WTC11 (cell line): ENCODE measurements around the gene LAMA2. TPM values are rescaled to one million over a fixed set of nuclear protein-coding genes. Genes with fewer than 3 reads are reported as not detected.

ENCODE experiments used
- ATAC-seq: fragments of 200-7000 bp; cut with Tn5 transposase; 2 replicates; pipeline ENCODE4 v1.10.0; 2021; ENCODE audit warnings: mild to moderate bottlenecking, moderate library complexity
- CTCF ChIA-PET: fragments of 300-600 bp; sonication (Branson Sonifier 250); formaldehyde crosslinking; loops from one replicate; lab custom pipeline; 2021; ENCODE audit warnings: antibody characterized with exemption; lab: Charles Lee
- POLR2A ChIA-PET: fragments of 350-600 bp; sonication (Branson Sonifier 250); formaldehyde crosslinking; loops from one replicate; lab custom pipeline; 2021; ENCODE audit warnings: antibody characterized with exemption; lab: Charles Lee
- DNase-seq: peaks from one replicate; pipeline ENCODE4 v3.0.0; 2021; ENCODE audit warnings: low spot score
- H3K27ac Mint-ChIP-seq: 2 replicates; pipeline ENCODE4 v1.8.0; 2021; ENCODE audit warnings: mixed read lengths
- H3K27me3 Mint-ChIP-seq: 2 replicates; pipeline ENCODE4 v1.8.0; 2021; ENCODE audit warnings: low read depth, mild to moderate bottlenecking, moderate library complexity, mixed read lengths
- H3K36me3 Mint-ChIP-seq: 2 replicates; pipeline ENCODE4 v1.8.0; 2021; ENCODE audit warnings: mixed read lengths
- H3K4me1 Mint-ChIP-seq: 2 replicates; pipeline ENCODE4 v1.8.0; 2022; ENCODE audit warnings: mixed read lengths
- H3K4me3 Mint-ChIP-seq: 2 replicates; pipeline ENCODE4 v1.8.0; 2021; ENCODE audit warnings: mild to moderate bottlenecking, moderate library complexity, mixed read lengths
- H3K9me3 Mint-ChIP-seq: 2 replicates; pipeline ENCODE4 v1.8.0; 2021; ENCODE audit warnings: mixed read lengths
- AR ChIP-seq: fragments of 250-450 bp; sonication (Bioruptor Pico); IDR thresholded peaks from 2 replicates; pipeline ENCODE4 v1.9.0; 2021; ENCODE audit warnings: mild to moderate bottlenecking
- ATF2 ChIP-seq: sonication (generic); formaldehyde crosslinking; IDR thresholded peaks from 2 replicates; pipeline ENCODE4 v1.8.1; 2022; ENCODE audit warnings: low read depth, missing genetic modification reagents, borderline replicate concordance
- CTCF ChIP-seq: fragments of 200-600 bp; IDR thresholded peaks from 2 replicates; pipeline ENCODE4 v1.8.0; 2022; ENCODE audit warnings: antibody characterized with exemption
- E2F5 ChIP-seq: sonication (generic); formaldehyde crosslinking; IDR thresholded peaks from 2 replicates; pipeline ENCODE4 v1.8.1; 2022; ENCODE audit warnings: mild to moderate bottlenecking, moderate library complexity, missing genetic modification reagents
- FOXJ3 ChIP-seq: sonication (generic); formaldehyde crosslinking; IDR thresholded peaks from 2 replicates; pipeline ENCODE4 v1.9.0; 2021; ENCODE audit warnings: missing genetic modification reagents, mild to moderate bottlenecking, borderline replicate concordance
- IRF1 ChIP-seq: sonication (generic); formaldehyde crosslinking; IDR thresholded peaks from 2 replicates; pipeline ENCODE4 v1.8.0; 2023; ENCODE audit warnings: missing genetic modification reagents
- KAT7 ChIP-seq: sonication (generic); formaldehyde crosslinking; IDR thresholded peaks from 2 replicates; pipeline ENCODE4 v1.8.1; 2023; ENCODE audit warnings: missing genetic modification reagents, mild to moderate bottlenecking, borderline replicate concordance
- MLX ChIP-seq: sonication (generic); formaldehyde crosslinking; IDR thresholded peaks from 2 replicates; pipeline ENCODE4 v1.8.1; 2023; ENCODE audit warnings: mild to moderate bottlenecking, missing genetic modification reagents, moderate library complexity
- NFYB ChIP-seq: sonication (generic); formaldehyde crosslinking; conservative IDR thresholded peaks from 2 replicates; pipeline ENCODE4 v1.8.0; 2022; ENCODE audit warnings: low read depth, missing genetic modification reagents
- RORB ChIP-seq: fragments of 250-450 bp; sonication (Bioruptor Pico); IDR thresholded peaks from 2 replicates; pipeline ENCODE4 v1.9.0; 2021; ENCODE audit warnings: mild to moderate bottlenecking
- SP1 ChIP-seq: sonication (generic); formaldehyde crosslinking; conservative IDR thresholded peaks from 2 replicates; pipeline ENCODE4 v1.8.1; 2022; ENCODE audit warnings: missing genetic modification reagents
- ZBTB21 ChIP-seq: sonication (generic); formaldehyde crosslinking; IDR thresholded peaks from 2 replicates; pipeline ENCODE4 v1.8.1; 2023; ENCODE audit warnings: mild to moderate bottlenecking, missing genetic modification reagents, borderline replicate concordance
- ZNF121 ChIP-seq: sonication (generic); formaldehyde crosslinking; IDR thresholded peaks from 2 replicates; pipeline ENCODE4 v1.8.0; 2023; ENCODE audit warnings: missing genetic modification reagents
- ZNF219 ChIP-seq: sonication (generic); formaldehyde crosslinking; IDR thresholded peaks from 2 replicates; pipeline ENCODE4 v1.8.0; 2023; ENCODE audit warnings: missing genetic modification reagents, mild to moderate bottlenecking, borderline replicate concordance
- ZNF281 ChIP-seq: sonication (generic); formaldehyde crosslinking; IDR thresholded peaks from 2 replicates; pipeline ENCODE4 v1.8.0; 2023; ENCODE audit warnings: mild to moderate bottlenecking, missing genetic modification reagents
- ZNF671 ChIP-seq: fragments of 250-450 bp; sonication (Bioruptor Pico); IDR thresholded peaks from 2 replicates; pipeline ENCODE4 v1.8.0; 2021; ENCODE audit warnings: mild to moderate bottlenecking
- total RNA-seq: library from RNA; stranded (reverse); gene quantifications from 3 replicates; pipeline ENCODE4 v1.2.3, GENCODE V29; 2021

The LAMA2 gene
- total RNA-seq, 1 experiment from 2014 or later: 6.6 TPM

GRCh38 chr6:129248946-129249345, 366.0 kb downstream of the LAMA2 start (continued):
- no peak for TF ChIP-seq ATF2
- no peak for TF ChIP-seq NFYB (CRISPR knock-in tag)
- TF ChIP-seq ZNF671 (CRISPR knock-in tag): no peak
- TF ChIP-seq AR (CRISPR knock-in tag): no peak
- TF ChIP-seq IRF1: no peak
- no peak for TF ChIP-seq RORB (CRISPR knock-in tag)

- POLR2A ChIA-PET: no interaction called here
- Mint-ChIP-seq H3K4me1 (peaks cover 4% of the 10 kb centered on the region), H3K9me3 (no peaks in the 10 kb centered on the region), H3K27me3 (no peaks in the 10 kb centered on the region), H3K4me3 (no peak overlapping the region), H3K36me3 (no peaks in the 10 kb centered on the region), H3K27ac (no peak overlapping the region)
- no peak for TF ChIP-seq MLX (CRISPR knock-in tag)
- TF ChIP-seq CTCF: peak; percentile 74
- CTCF ChIA-PET: interaction anchor here (0.6 to 2.0 kb wide), 11 partner anchors 9 to 1275 kb away, joined by 3 to 5 read pairs (median 4); no protein-coding TSS in a partner anchor
- peak; percentile 58 for DNase-seq
- peak; percentile 88 for ATAC-seq
Measured at GRCh38 chr6:129251669-129252376, 368.9 kb downstream of the LAMA2 start.

- no peak for ATAC-seq
- POLR2A ChIA-PET: no interaction called here
- H3K4me1 Mint-ChIP-seq: peaks cover 4% of the 10 kb centered on the region
- TF ChIP-seq CTCF (no peak), KAT7 (CRISPR knock-in tag) (no peak), ZNF219 (CRISPR knock-in tag) (no peak), FOXJ3 (no peak), SP1 (CRISPR knock-in tag) (no peak), E2F5 (CRISPR knock-in tag) (no peak), ZNF121 (CRISPR knock-in tag) (no peak), ZBTB21 (no peak), ZNF281 (CRISPR knock-in tag) (no peak)
Measured at GRCh38 chr6:129252377-129253071, 369.6 kb downstream of the LAMA2 start.

More at GRCh38 chr6:129252377-129253071, 369.6 kb downstream of the LAMA2 start:
- Mint-ChIP-seq H3K36me3 (no peaks in the 10 kb centered on the region), H3K27me3 (no peaks in the 10 kb centered on the region), H3K4me3 (no peak overlapping the region), H3K27ac (no peak overlapping the region), H3K9me3 (no peaks in the 10 kb centered on the region)
- DNase-seq: no peak
- CTCF ChIA-PET: interaction anchor here (0.6 to 2.0 kb wide), 10 partner anchors 8 to 1275 kb away, joined by 3 to 5 read pairs (median 4); no protein-coding TSS in a partner anchor
